GM18858 (cell line): Measurements from ENCODE around the gene KLHL30.
"Not testable (repeated sequence)": the region's sequence is repeated elsewhere in the genome, so short reads cannot be mapped to it uniquely, and the experiment has no call there.

Experiments used
- ATAC-seq: cut with Tn5 transposase; IDR thresholded peaks from one replicate; pipeline ENCODE4 v1.9.1; 2021; ENCODE audit not compliant: unreplicated experiment

KLHL30 gene

DNA sequence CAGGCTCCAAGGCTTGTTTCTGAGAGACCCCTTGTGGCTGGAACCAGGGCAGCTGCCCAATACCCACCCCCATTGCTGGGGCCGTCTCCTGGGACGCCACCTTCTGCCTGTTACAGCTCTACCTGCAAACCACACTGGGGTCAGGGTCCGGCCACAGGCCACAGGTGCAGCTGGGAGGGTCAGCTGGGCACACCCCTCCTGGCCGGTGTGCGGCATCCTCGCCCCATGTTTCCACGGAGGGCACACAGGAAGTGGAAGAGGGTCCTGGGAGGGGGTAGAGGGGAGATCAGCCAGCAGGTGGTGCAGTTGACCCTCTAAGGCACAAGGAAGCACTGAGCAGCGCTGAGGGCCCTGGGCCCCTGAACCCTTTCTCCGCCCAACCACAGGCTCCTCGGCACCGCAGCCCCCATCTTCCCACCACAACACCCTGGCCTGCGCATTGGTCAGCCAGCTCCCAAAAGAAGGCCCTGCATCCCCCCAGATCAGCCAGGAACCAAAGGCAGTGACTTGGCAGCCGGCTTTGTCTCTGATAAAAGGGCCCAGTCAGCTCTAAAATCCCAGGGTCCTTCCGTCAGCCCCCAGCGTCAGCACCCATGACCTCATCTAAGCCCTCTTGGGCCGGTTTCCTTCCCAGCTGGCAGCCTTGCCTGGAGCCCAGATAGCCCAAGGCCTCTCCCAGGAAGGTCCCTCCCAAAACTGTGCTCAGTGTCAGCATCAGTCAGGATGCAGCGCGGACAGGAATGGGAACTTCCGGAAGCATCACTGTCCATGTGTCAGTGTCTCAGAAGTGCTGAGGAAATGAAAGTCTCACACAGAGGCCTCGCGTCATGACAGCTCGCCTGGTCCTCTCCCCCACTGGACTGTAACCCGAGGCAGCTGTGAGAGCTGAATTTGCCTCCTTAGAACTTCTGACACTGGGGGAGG, 22.0 kb downstream of the KLHL30 start:
- no peak for ATAC-seq

- no peak for ATAC-seq
Observed at GRCh38 chr2:238161291-238162051, 23.0 kb downstream of the KLHL30 start.

GRCh38 chr2:238162251-238162845, 23.9 kb downstream of the KLHL30 start:
- no peak for ATAC-seq

DNA sequence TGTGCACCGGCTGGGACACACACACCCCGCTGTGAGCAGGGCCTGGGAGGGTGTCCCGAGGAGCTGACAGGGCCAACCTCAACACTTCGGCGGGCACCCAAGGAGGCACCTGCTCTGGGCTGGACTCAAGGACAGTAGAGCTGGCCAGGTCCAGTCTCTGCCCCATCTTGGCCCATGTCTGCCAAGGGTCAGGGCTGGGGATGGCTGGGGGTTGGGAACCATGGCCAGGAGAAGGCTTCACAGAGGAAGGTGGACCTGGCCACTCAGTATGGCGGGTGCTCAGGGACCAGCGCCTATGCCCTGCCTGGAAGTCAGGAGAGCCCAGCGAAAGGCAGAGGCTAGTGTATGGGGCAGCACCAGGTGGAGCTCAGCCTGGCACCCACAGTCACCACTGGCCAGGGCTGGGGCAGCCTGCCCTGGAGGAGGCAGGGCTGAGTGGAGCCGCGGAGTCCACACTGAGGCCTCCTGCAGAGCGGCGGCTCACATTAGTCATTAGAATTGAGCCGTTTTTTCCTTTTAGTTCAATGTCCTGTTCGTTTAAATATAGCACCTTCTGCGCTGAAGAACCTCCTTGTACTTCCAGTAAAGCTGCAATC, 24.5 kb downstream of the KLHL30 start:
- ATAC-seq: no peak

- ATAC-seq: no peak
Observed at GRCh38 chr2:238163481-238164198, 25.2 kb downstream of the KLHL30 start.

GRCh38 chr2:238164906-238165287, 26.4 kb downstream of the KLHL30 start:
- no peak for ATAC-seq

DNA sequence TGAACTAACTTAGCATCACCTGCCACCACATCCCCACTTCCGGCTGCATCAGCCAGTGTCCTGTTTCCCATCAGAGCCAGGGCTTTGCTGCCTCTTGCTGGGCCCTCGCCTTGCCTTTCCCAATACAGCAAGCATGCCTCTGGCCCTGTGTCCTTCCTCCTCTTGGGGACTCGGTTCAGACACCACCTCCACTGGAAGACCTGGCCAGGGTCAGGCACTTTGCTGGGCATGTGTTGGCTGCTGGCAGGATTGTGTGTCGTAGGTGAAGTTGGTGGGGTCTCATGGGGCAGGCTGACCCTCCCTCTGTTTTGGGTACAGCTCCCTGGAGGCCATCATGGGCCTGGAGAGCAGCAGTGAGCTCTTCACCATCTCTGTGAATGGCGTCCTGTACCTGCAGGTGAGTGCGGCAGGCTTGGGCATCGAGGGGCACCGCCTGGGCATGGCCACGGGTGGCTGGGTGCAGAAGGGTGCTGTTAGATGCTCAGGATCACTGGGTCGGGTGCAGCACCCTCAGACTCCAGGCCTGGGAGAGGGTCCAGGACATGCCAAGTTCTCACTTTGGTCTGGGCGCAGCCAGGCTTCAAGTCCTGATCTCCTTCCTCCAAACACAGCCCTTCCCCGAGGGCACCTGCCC, 26.9 kb downstream of the KLHL30 start:
- no peak for ATAC-seq

DNA sequence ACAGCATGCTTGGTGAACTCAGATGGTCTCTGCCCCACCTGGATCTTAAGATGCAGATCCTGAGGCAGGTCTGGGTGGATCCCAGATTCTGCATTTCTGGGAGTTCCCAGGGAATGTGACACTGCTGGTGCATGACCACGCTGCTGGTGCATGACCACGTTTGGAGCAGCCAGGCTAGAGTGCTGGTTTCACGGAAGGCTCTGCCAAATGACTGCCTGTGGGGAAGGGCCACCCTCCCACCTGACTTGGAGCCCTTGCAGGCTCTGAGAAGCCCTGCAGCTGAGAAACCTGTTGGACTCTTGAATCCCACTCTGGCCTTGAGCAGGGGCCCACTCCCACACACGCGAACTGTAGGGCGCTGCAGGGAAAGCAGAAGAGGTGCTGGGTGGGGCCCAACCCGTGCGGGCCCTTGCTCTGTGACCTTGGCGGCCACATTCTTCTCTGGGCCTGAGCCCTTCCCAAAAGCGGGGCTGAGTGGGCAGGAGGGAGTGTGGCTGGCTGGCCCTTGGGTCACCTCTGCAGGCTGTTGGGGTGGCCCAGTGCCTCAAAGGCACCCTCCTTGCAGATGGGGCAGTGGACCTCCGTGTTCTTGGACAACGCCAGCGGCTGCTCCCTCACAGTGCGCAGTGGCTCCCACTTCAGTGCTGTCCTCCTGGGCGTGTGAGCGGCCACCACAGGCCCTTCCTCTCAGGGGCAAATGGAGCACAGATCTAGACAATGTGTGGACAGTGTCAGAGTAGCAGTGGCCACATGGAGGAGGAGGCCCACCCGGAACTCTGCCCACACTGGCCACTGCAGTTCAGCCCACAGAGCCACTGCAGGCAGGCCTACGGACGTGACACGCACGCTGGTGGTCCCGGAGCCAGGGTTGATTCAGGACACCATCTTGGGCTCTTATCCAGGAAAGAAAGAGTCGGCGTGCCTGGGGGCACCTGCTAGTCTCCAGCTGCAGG, 28.2 kb downstream of the KLHL30 start:
- no peak for ATAC-seq

DNA sequence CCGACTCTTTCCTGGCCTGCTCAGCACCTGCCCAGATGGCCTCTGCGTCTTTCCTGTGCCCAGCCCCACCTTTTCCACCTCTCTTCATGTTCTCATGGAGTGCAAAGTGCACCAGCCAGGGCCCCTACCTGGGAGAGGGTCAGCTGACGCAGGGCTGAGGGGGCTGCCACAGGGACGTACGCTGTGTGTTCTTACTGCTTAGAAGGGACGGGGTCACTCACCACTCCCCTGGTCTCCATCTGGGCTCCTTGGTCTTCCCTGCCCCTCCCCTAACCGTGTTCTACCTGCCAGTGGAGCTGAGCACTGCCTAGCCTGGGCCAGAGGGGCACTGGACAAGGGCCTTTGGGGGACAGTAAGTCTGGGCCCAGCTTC, 28.9 kb downstream of the KLHL30 start:
- no peak for ATAC-seq

GRCh38 chr2:238167761-238168160, 29.3 kb downstream of the KLHL30 start:
- ATAC-seq: no peak

GRCh38 chr2:238168196-238169047, 30.0 kb downstream of the KLHL30 start:
- ATAC-seq: no peak

- ATAC-seq: no peak
Observed at GRCh38 chr2:238169048-238169707, 30.7 kb downstream of the KLHL30 start.

- no peak for ATAC-seq
Observed at GRCh38 chr2:238169708-238170251, 31.3 kb downstream of the KLHL30 start.

DNA sequence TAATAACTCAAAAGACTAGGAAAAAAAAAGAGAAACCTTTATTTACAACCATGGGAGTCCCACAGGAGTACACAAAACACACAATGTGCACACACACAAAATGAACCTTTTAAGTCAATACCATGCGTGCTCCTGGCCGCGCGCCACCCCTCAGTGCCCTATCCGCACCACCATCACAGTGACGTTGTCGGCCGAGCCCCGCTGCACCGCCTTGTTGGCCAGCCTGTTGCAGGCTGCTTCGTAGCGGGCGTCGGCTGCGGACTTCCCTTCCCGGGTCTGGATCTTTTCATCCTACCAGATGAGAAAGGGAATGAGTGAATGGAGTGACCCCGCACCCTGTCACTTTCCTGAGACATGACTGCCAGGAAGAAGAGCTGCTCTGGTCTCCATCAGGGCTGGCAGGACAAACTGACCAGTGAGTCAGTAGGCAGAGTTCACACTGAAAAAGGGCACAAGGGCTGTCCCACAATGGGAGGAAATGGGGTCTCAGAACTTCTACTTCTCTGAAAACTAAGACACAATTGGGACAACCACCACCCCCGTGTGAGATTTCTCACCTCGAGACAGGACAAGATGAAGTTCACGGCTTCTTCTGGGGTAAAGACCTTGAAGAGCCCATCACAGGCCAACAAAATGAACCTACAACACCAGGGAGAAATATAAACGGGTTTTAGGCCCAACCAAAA, 32.1 kb downstream of the KLHL30 start:
- ATAC-seq: no peak

DNA sequence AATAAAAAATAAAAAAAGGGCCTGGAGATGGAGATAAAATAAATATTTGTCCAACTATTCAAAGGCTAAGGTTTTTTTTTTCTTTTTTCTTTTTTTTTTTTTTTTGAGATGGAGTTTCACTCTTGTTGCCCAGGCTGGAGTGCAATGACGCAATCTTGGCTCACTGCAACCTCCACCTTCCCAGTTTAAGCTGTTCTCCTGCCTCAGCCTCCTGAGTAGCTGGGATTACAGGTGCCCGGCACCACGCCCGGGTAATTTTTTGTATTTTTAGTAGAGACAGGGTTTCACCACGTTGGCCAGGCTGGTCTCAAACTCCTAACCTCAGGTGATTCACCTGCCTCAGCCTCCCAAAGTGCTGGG, 32.6 kb downstream of the KLHL30 start:
- ATAC-seq: not testable (repeated sequence)

- ATAC-seq: no peak
Observed at GRCh38 chr2:238171575-238172187, 33.2 kb downstream of the KLHL30 start.
